IPS-NIHi11 (cell line): ENCODE measurements around the gene C1orf159.

Experiments
- DNase-seq: peaks from one replicate; pipeline ENCODE4 v3.0.0; 2012; ENCODE audit warnings: mixed read lengths, low spot score

Gene C1orf159

DNA sequence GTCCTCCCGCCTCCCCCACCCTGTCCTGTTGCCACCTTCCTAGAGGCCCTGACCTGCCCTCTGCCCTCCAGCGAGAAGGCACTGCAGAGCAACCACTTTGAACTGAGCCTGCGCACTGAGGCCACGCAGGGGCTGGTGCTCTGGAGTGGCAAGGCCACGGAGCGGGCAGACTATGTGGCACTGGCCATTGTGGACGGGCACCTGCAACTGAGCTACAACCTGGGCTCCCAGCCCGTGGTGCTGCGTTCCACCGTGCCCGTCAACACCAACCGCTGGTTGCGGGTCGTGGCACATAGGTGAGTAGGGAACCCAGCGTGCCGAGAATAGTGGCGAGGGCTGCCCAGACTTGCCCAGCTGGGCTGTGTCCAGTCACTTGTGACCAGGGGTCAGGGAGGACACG is 62.2 kb downstream of the C1orf159 start:
- no peak for DNase-seq

GRCh38 chr1:1053022-1053421 is 62.9 kb downstream of the C1orf159 start:
- no peak for DNase-seq

- no peak for DNase-seq
Observed at GRCh38 chr1:1052003-1052840, 63.7 kb downstream of the C1orf159 start.

DNA sequence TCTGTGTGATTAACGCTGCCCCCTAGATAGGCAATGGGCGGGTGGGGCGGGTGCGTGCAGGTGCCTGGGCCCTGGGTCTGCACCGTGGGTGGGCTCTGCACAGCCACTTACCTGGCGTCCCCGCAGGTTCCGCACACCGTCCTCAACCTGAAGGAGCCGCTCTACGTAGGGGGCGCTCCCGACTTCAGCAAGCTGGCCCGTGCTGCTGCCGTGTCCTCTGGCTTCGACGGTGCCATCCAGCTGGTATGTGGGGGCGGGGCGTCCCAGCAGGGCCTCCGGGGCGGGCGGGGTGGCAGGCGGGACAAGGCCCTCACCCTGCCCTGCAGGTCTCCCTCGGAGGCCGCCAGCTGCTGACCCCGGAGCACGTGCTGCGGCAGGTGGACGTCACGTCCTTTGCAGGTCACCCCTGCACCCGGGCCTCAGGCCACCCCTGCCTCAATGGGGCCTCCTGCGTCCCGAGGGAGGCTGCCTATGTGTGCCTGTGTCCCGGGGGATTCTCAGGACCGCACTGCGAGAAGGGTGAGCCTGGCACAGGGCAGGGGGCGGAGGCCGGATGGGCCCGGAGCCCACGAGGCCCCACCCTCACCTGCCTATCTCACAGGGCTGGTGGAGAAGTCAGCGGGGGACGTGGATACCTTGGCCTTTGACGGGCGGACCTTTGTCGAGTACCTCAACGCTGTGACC is 64.6 kb downstream of the C1orf159 start:
- no peak for DNase-seq

- DNase-seq: no peak
Observed at GRCh38 chr1:1050577-1051052, 65.3 kb downstream of the C1orf159 start.

DNA sequence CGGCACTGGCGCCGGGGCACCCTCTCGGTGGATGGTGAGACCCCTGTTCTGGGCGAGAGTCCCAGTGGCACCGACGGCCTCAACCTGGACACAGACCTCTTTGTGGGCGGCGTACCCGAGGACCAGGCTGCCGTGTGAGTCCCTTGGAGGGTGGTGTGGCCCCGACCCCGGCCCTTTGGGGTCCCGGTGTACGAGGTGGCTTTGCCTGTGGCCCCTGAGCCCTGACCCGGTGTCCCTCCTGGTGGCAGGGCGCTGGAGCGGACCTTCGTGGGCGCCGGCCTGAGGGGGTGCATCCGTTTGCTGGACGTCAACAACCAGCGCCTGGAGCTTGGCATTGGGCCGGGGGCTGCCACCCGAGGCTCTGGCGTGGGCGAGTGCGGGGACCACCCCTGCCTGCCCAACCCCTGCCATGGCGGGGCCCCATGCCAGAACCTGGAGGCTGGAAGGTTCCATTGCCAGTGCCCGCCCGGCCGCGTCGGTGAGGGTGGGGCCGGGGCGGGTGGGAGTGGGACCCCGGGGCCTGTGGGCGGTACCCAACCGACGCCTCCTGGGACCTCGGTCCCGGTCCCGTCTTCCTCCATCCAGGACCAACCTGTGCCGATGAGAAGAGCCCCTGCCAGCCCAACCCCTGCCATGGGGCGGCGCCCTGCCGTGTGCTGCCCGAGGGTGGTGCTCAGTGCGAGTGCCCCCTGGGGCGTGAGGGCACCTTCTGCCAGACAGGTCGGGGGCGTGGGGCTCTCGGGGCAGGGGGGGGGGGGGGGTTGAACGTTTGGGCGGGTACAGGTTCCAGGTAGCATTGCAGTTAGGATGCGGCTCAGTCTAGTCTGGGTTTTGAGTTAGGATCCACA is 66.3 kb downstream of the C1orf159 start:
- no peak for DNase-seq

- no peak for DNase-seq
Observed at GRCh38 chr1:1048765-1049164, 67.1 kb downstream of the C1orf159 start.

- DNase-seq: no peak
Observed at GRCh38 chr1:1047963-1048362, 67.9 kb downstream of the C1orf159 start.

DNA sequence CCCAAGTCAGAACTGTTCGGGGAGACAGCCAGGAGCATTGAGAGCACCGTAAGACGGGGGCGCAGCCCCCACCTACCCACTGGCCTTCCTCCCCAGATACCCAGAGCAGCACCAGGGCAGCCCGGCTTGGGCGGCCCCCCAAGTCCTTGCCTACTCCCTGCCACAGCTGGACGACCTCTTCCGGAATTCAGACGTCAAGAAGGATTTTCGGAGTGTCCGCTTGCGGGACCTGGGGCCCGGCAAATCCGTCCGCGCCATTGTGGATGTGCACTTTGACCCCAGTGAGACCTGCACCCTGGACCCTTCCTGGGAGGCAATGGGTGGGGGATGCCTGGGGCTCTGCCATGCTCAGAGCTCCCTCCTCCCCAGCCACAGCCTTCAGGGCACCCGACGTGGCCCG is 68.5 kb downstream of the C1orf159 start:
- no peak for DNase-seq

DNA sequence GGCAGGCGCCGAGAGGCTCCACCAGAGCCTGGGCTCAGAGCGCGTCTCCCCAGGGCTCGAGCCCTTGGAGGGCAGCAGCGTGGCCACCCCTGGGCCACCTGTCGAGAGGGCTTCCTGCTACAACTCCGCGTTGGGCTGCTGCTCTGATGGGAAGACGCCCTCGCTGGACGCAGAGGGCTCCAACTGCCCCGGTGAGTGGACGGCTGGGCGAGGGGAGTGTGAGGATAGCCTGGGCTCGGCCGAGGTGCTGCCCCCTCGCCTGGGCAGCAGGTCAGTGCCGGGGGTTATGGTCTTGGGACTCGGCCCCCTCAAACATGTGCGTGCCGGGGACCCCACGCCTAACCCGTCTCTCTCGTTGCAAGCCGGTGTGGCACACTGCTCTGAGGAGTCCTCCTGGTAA is 69.1 kb downstream of the C1orf159 start:
- DNase-seq: no peak

GRCh38 chr1:1046243-1046642 is 69.6 kb downstream of the C1orf159 start:
- no peak for DNase-seq

- no peak for DNase-seq
Observed at GRCh38 chr1:1045129-1045528, 70.8 kb downstream of the C1orf159 start.

- no peak for DNase-seq
Observed at GRCh38 chr1:1044455-1045078, 71.3 kb downstream of the C1orf159 start.

DNA sequence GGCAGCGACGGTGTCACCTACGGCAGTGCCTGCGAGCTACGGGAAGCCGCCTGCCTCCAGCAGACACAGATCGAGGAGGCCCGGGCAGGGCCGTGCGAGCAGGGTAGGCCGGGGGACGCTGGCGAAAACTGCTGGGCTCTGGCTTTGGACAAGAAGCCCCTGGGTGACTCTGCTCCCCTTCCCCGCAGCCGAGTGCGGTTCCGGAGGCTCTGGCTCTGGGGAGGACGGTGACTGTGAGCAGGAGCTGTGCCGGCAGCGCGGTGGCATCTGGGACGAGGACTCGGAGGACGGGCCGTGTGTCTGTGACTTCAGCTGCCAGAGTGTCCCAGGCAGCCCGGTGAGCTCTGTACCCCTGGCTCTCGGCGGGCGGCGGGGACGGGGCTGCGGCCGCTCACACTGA is 72.0 kb downstream of the C1orf159 start:
- DNase-seq: no peak

- DNase-seq: no peak
Observed at GRCh38 chr1:1043411-1043810, 72.5 kb downstream of the C1orf159 start.

DNA sequence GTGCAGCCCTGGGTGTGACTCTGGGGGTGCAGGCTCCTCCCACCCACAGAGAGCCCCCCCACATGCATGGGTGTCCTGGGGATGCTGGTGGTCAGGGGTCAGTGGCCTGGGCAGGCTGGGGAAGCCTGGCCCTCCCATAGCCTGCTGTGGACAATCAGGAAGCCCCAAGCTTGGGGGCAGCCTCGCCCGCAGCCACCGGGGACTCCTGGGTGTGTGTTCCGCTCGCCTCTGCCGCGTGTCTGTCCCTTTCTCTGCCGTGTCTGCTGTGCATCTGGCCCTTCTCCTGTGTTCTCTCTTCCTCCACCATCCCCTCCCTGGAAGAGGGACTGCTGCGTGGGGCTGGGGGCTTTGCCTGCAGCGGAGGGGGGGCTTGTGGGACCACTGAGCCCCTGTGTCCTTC is 73.1 kb downstream of the C1orf159 start:
- no peak for DNase-seq

- no peak for DNase-seq
Observed at GRCh38 chr1:1041873-1042272, 74.0 kb downstream of the C1orf159 start.

GRCh38 chr1:1041092-1041523 is 74.8 kb downstream of the C1orf159 start:
- DNase-seq: peak; percentile 94

DNA sequence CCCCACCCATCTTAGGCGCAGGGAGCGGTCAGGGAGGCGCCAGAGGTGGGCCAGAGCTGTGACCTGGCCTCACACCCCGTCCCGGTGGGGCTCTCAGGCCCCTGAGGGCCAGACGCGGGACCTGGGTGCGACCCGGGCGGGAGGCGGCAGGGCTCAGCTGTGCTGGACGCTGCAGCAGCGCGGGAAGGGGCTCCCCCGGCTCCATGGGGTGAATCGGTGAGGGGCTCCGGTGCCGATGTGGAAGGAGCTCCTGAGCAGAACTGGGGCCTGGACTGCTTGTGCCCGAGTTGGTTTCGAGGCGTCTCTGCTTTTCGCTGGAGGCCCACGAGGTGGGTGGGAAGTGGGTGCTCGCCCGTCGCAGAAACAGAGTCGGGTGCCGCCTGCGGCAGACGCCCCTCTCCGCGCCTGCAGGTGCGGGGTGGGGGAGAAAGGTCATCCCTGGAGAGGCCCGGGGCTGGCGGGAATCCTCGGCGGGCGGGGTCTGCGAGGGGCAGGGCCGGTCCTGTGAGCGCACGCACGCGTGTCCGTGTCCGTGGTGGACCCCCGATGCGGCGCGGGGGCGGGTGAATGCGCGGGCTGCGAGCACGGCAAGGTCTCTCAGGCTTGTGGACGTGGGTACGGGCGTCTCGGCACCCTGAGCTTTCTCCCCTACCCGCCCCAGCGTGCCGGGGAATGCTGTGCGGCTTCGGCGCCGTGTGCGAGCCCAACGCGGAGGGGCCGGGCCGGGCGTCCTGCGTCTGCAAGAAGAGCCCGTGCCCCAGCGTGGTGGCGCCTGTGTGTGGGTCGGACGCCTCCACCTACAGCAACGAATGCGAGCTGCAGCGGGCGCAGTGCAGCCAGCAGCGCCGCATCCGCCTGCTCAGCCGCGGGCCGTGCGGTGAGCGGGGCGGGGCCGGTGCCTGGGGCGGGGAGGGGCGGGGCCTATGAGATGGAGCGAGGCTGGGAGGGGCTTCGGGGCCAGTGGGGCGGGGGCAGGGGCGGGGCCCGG is 75.6 kb downstream of the C1orf159 start:
- DNase-seq: peak; percentile 98

DNA sequence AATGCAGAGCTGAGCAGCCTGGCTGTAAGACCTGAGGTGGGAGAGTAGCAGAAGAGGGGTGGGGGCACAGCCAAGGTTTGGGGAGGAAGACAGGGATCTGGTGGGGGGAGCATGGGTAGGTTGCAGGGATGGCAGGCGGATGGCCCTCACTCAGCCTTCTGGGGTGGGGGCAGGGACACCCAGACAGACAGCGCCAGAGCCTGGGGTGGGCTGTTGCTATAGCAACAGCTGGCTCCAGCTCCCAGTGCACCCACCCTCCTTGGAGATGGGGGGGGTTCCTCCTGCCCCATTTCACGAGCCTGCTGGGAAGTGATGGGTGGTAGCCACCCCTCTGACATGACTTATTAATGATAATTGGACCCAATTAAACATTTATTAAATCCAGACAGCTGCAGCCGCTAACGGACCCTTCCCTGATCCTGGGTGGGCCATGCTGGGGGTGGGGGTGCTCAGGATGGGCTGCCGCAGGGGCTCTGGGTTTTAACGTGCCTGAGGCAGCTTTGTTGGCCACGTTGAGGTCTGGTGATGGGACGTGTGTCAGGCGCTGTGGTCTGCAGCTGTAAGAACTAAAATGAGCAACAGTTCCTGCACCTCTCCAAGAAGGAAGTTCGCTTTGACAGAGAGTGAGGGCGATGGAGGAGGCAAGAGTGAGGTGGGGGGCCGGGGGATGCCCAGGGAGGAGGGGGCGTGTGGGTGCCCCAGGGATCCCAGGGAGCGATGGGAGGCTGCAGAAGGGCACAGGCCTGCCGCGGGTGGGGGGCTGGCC is 76.6 kb downstream of the C1orf159 start:
- no peak for DNase-seq
